GM18508 (cell line): ENCODE data around the gene ATRAID.
"Not testable (repeated sequence)": the region's sequence is repeated elsewhere in the genome, so short reads cannot be mapped to it uniquely, and the experiment has no call there.

ENCODE experiments used
- ATAC-seq: cut with Tn5 transposase; IDR thresholded peaks from one replicate; pipeline ENCODE4 v1.9.1; 2021; ENCODE audit warnings: moderate number of reproducible peaks; ENCODE audit not compliant: insufficient read depth, unreplicated experiment

ATRAID gene

GRCh38 chr2:27191070-27191829 lies 20.6 kb upstream of the ATRAID start:
- ATAC-seq: no peak

GRCh38 chr2:27194538-27195354 lies 17.1 kb upstream of the ATRAID start:
- no peak for ATAC-seq

GRCh38 chr2:27195799-27196198 lies 16.0 kb upstream of the ATRAID start:
- not testable (repeated sequence) for ATAC-seq

- ATAC-seq: not testable (repeated sequence)
Observed at GRCh38 chr2:27198068-27198467, 13.8 kb upstream of the ATRAID start.

GRCh38 chr2:27198627-27199026 lies 13.2 kb upstream of the ATRAID start:
- no peak for ATAC-seq

- no peak for ATAC-seq
Observed at GRCh38 chr2:27199241-27199640, 12.6 kb upstream of the ATRAID start.

GRCh38 chr2:27201675-27202074 lies 10.2 kb upstream of the ATRAID start:
- no peak for ATAC-seq

- no peak for ATAC-seq
Observed at GRCh38 chr2:27202854-27203253, 9.0 kb upstream of the ATRAID start.

- ATAC-seq: no peak
Observed at GRCh38 chr2:27203741-27204140, 8.1 kb upstream of the ATRAID start.

- ATAC-seq: no peak
Observed at GRCh38 chr2:27204566-27204965, 7.3 kb upstream of the ATRAID start.

- ATAC-seq: no peak
Observed at GRCh38 chr2:27205206-27205605, 6.6 kb upstream of the ATRAID start.

GRCh38 chr2:27206346-27206745 lies 5.5 kb upstream of the ATRAID start:
- no peak for ATAC-seq

GRCh38 chr2:27208486-27209050 lies 3.3 kb upstream of the ATRAID start:
- no peak for ATAC-seq

GRCh38 chr2:27209621-27210401 lies 2.0 kb upstream of the ATRAID start:
- no peak for ATAC-seq

- no peak for ATAC-seq
Observed at GRCh38 chr2:27211241-27211942, 449 bp upstream of the ATRAID start.

GRCh38 chr2:27212626-27213471 lies 1.0 kb downstream of the ATRAID start:
- ATAC-seq: no peak

GRCh38 chr2:27214941-27215340 lies 3.1 kb downstream of the ATRAID start:
- no peak for ATAC-seq

GRCh38 chr2:27216416-27217137 lies 4.7 kb downstream of the ATRAID start:
- ATAC-seq: no peak
